Dedifferentiated amniotic fluid mesenchymal stem cell (primary cell): ENCODE results near the gene IGFL1.
"Not testable (repeated sequence)": the region's sequence is repeated elsewhere in the genome, so short reads cannot be mapped to it uniquely, and the experiment has no call there.

Source experiments
- DNase-seq: peaks from one replicate; pipeline ENCODE4 v3.0.0-alpha.2; 2016; ENCODE audit errors: extremely low spot score

IGFL1 gene

DNA sequence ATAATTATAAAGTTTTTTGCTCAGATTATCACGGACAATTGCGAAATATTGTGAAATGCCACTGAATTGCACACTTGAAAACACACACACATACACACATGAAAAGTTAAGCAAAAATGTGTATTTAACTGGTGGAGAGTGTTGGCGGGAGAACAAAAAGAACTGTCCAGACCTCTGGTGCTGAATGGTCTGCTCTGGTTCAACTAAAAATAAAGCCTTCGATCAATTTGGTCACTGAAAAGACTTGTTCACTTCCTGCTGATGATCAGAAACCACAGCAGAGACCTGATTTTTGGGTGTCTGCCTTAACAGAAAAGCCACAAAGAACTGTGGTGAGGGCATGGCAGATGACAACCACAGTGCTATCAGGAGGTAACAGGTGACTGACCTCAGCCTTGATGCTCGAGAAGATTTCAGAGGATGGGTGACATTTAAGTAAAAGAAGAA, 4.0 kb upstream of the IGFL1 start:
- no peak for DNase-seq

- DNase-seq: no peak
Measured at GRCh38 chr19:46226438-46226973, 3.0 kb upstream of the IGFL1 start.

DNA sequence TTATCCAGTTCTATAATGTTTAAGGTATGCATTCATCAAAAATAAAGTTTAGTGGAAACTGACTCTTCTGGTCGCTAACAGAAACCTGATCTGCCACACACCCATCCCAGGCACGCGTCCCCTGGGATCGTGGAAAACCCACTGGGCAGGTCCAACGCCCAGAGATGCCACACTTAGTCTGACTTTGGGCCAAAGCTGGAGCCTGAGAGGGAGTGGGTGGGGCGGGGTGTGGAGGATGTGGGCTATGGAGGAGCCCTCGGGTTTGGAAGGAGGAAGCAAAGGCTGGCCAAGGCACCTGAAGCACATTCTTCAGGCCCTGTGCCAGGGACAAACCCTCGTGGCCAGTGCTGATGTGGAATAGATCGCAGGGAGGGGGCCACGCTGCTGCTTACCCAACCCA, 2.5 kb downstream of the IGFL1 start:
- DNase-seq: no peak

- no peak for DNase-seq
Measured at GRCh38 chr19:46232468-46232867, 2.9 kb downstream of the IGFL1 start.

- DNase-seq: no peak
Measured at GRCh38 chr19:46232938-46233621, 3.5 kb downstream of the IGFL1 start.

DNA sequence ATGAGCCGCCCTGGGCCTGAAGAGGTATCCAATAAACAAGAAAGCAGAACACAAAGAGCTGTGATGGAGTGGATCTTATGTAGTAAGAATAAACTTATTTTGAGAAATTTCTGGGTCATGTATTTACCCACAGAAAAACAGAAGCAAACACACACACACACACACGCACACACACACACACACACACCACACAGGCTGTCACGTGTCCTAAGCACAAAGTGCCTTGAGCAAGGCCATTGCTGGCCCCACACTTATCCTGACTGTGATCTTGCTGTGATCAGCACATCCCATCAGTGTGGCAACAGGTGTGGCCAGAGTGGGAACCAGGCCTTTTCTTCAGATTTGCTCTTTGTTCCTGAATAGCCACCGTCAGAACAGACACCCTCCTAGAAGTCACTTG, 4.3 kb downstream of the IGFL1 start:
- not testable (repeated sequence) for DNase-seq

DNA sequence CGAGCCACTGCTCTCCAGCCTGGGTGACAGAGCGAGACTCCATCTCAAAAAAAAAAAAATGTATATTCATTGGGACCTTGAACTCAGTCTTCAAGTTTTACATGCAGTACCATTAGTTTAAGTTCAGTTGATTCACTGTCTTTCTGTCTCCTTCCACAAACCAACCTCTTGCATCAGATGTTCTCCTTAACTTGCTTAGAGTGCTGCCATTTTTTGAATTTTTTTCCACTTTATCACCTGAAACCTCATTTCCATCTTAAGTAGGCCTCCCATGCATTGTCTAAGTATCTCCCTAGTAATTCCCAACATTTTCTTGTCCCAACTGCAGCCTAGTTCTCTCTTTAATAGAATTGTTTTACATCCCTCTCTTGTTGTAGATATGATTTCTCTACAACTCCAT, 8.6 kb downstream of the IGFL1 start:
- DNase-seq: not testable (repeated sequence)

GRCh38 chr19:46239193-46240024, 9.9 kb downstream of the IGFL1 start:
- no peak for DNase-seq

GRCh38 chr19:46240693-46241092, 11.2 kb downstream of the IGFL1 start:
- no peak for DNase-seq

DNA sequence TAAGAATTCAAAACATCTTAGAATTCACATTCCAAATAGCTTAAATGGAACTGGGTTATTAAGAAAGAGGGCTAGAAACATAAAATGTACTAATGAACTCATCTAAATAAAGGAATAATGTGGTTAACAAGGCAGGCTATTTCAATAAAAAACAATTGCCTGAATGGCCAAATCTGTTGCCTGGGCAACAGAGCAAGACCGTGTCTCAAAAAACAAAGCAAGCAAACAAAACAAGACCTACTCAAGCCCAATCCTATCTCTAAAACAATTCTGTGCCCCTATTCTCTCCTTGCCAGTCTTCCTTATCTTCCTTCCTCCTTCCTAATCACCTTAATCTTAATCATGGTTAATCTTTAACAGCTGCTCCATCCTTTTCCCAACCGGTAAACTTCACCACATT, 12.1 kb downstream of the IGFL1 start:
- no peak for DNase-seq

- not testable (repeated sequence) for DNase-seq
Measured at GRCh38 chr19:46243081-46243654, 13.6 kb downstream of the IGFL1 start.

GRCh38 chr19:46250076-46250735, 20.7 kb downstream of the IGFL1 start:
- no peak for DNase-seq

- no peak for DNase-seq
Measured at GRCh38 chr19:46251416-46251815, 21.9 kb downstream of the IGFL1 start.

GRCh38 chr19:46254776-46255175, 25.2 kb downstream of the IGFL1 start:
- no peak for DNase-seq

DNA sequence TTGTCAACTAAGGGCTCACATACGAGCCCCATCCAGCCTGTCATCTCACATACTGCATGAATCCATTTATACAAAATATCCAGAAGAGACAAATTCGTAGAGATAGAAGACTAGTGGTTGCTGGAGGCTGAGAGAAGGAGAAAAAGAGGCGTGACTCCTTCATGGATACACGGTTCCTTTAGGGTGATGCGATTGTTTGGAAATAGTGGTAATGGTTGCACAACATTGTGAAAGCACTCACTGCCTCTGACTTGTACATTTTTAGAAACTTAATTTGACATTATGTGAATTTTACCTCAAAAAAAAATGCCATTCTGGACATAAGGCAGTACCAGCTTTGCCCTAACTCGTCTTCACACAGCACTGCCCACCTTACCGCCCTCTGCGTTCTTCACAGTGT, 27.3 kb downstream of the IGFL1 start:
- DNase-seq: no peak

DNA sequence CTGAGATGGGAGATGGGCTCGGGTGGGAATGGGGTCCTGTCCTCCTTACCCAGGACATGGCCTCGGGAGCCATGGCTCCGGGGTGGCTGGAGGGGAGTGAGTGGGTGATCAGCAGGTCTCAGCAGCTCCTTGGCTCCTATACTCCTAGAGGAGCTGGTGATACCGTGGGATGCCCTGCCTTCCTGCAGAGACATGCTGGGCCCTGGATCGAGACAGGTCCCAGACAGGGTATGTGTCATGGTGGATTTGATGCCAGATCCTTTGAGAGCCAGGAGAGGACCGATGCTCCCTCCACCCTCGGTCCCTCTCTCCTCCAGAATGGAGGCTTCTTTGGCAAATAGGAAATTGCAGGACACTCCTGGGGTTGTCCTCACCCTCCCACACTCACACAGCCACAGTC, 32.0 kb downstream of the IGFL1 start:
- DNase-seq: not testable (repeated sequence)

GRCh38 chr19:46262684-46263296, 33.2 kb downstream of the IGFL1 start:
- DNase-seq: not testable (repeated sequence)

GRCh38 chr19:46264801-46265200, 35.3 kb downstream of the IGFL1 start:
- DNase-seq: not testable (repeated sequence)

GRCh38 chr19:46265217-46265828, 35.8 kb downstream of the IGFL1 start:
- DNase-seq: peak; percentile 82

GRCh38 chr19:46269101-46269500, 39.6 kb downstream of the IGFL1 start:
- DNase-seq: no peak
